ENCODE measurements around the gene TMEM170B. TPM values are rescaled to one million over a fixed set of nuclear protein-coding genes. Genes with fewer than 3 reads are reported as not detected.

Gene TMEM170B
- total RNA-seq, 1 donor from 2014 or later = 19.7 TPM

- no peaks in the 10 kb centered on the region for H4K20me1 ChIP-seq (ENCODE audit: low read depth)
- TF ChIP-seq CTCF (IDR thresholded peaks at IDR 0.05) (no peak), EZH2phosphoT487 (IDR thresholded peaks at IDR 0.05) (no peak), EZH2 (IDR thresholded peaks at IDR 0.05) (no peak)
- Mint-ChIP-seq H3K36me3 (no peaks in the 10 kb centered on the region), H3K4me3 (no peak overlapping the region), H3K27ac (no peak overlapping the region), H3K27me3 (ENCODE audit: insufficient read depth, low read depth) (peaks cover 7% of the 10 kb centered on the region), H3K4me1 (peaks cover 25% of the 10 kb centered on the region), H3K9me3 (peaks cover 9% of the 10 kb centered on the region)
- H3K27ac ChIP-seq = no peak overlapping the region
- no peak overlapping the region for H3K4me2 ChIP-seq
- H3K4me1 ChIP-seq = peaks cover 14% of the 10 kb centered on the region
- H3K27me3 ChIP-seq = no peaks in the 10 kb centered on the region
- no peaks in the 10 kb centered on the region for H3K9me3 ChIP-seq (ENCODE audit: low read depth)
- H3K4me3 ChIP-seq = no peak overlapping the region
- H3K9ac ChIP-seq = no peak overlapping the region
- peak; percentile 38 for DNase-seq (ENCODE audit: low spot score)
- H3K79me2 ChIP-seq (ENCODE audit: low read depth) = no peaks in the 10 kb centered on the region
- H2AFZ ChIP-seq (replicated peaks) = no peak overlapping the region
- no peaks in the 10 kb centered on the region for H3K36me3 ChIP-seq
- peaks cover 10% of the 10 kb centered on the region for H3F3A ChIP-seq (ENCODE audit: low read depth)
Observed at GRCh38 chr6:11622156-11622555, 84.6 kb downstream of the TMEM170B start.

GRCh38 chr6:11623272-11623671 is 85.7 kb downstream of the TMEM170B start:
- no peak overlapping the region for H3K27ac Mint-ChIP-seq
- H3K36me3 Mint-ChIP-seq = no peaks in the 10 kb centered on the region
- no peaks in the 10 kb centered on the region for H3F3A ChIP-seq (ENCODE audit: low read depth)
- H3K4me1 Mint-ChIP-seq = peaks cover 25% of the 10 kb centered on the region
- H3K4me2 ChIP-seq = no peak overlapping the region
- DNase-seq (ENCODE audit: low spot score) = no peak
- no peaks in the 10 kb centered on the region for H3K79me2 ChIP-seq (ENCODE audit: low read depth)
- H3K4me1 ChIP-seq = peaks cover 14% of the 10 kb centered on the region
- H3K9me3 Mint-ChIP-seq = peaks cover 11% of the 10 kb centered on the region
- peaks cover 7% of the 10 kb centered on the region for H3K27me3 Mint-ChIP-seq (ENCODE audit: insufficient read depth, low read depth)
- H4K20me1 ChIP-seq (ENCODE audit: low read depth) = no peaks in the 10 kb centered on the region
- H3K4me3 Mint-ChIP-seq = no peak overlapping the region
- H3K36me3 ChIP-seq = no peaks in the 10 kb centered on the region
- no peak overlapping the region for H3K9ac ChIP-seq
- no peak for TF ChIP-seq CTCF (IDR thresholded peaks at IDR 0.05)
- no peak for TF ChIP-seq EZH2phosphoT487 (IDR thresholded peaks at IDR 0.05)
- TF ChIP-seq EZH2 (IDR thresholded peaks at IDR 0.05) = no peak
- no peak overlapping the region for H3K4me3 ChIP-seq
- no peak overlapping the region for H2AFZ ChIP-seq (replicated peaks)
- no peaks in the 10 kb centered on the region for H3K9me3 ChIP-seq (ENCODE audit: low read depth)
- no peak overlapping the region for H3K27ac ChIP-seq
- H3K27me3 ChIP-seq = no peaks in the 10 kb centered on the region

GRCh38 chr6:11625302-11625701 is 87.8 kb downstream of the TMEM170B start:
- no peaks in the 10 kb centered on the region for H4K20me1 ChIP-seq (ENCODE audit: low read depth)
- Mint-ChIP-seq H3K4me1 (peaks cover 19% of the 10 kb centered on the region), H3K36me3 (no peaks in the 10 kb centered on the region), H3K9me3 (peaks cover 11% of the 10 kb centered on the region), H3K4me3 (no peak overlapping the region), H3K27me3 (ENCODE audit: insufficient read depth, low read depth) (peaks cover 7% of the 10 kb centered on the region), H3K27ac (no peak overlapping the region)
- H3K9ac ChIP-seq = no peak overlapping the region
- no peaks in the 10 kb centered on the region for H3K79me2 ChIP-seq (ENCODE audit: low read depth)
- H3F3A ChIP-seq (ENCODE audit: low read depth) = no peaks in the 10 kb centered on the region
- H3K27ac ChIP-seq = no peak overlapping the region
- no peak overlapping the region for H2AFZ ChIP-seq (replicated peaks)
- peaks cover 14% of the 10 kb centered on the region for H3K4me1 ChIP-seq
- H3K9me3 ChIP-seq (ENCODE audit: low read depth) = no peaks in the 10 kb centered on the region
- H3K4me2 ChIP-seq = no peak overlapping the region
- no peaks in the 10 kb centered on the region for H3K36me3 ChIP-seq
- TF ChIP-seq CTCF (IDR thresholded peaks at IDR 0.05) (no peak), EZH2 (IDR thresholded peaks at IDR 0.05) (no peak), EZH2phosphoT487 (IDR thresholded peaks at IDR 0.05) (no peak)
- DNase-seq (ENCODE audit: low spot score) = no peak
- H3K4me3 ChIP-seq = no peak overlapping the region
- no peaks in the 10 kb centered on the region for H3K27me3 ChIP-seq

Measured in neural progenitor cell (in vitro differentiated cells).